ENCODE results near the gene WDFY2.
A peak's percentile ranks its signal among the peaks of the same experiment; 100 is the strongest.

Gene WDFY2

GRCh38 chr13:51739027-51739764, 154.9 kb downstream of the WDFY2 start:
- DNase-seq (ENCODE audit: low spot score) = no peak

GRCh38 chr13:51740698-51741097, 156.4 kb downstream of the WDFY2 start:
- no peak for DNase-seq (ENCODE audit: low spot score)

GRCh38 chr13:51742031-51742430, 157.8 kb downstream of the WDFY2 start:
- DNase-seq (ENCODE audit: low spot score) = no peak

- no peak for DNase-seq (ENCODE audit: low spot score)
Observed at GRCh38 chr13:51742611-51743010, 158.3 kb downstream of the WDFY2 start.

- DNase-seq (ENCODE audit: low spot score) = no peak
Observed at GRCh38 chr13:51745243-51745642, 161.0 kb downstream of the WDFY2 start.

GRCh38 chr13:51746802-51747201, 162.5 kb downstream of the WDFY2 start:
- no peak for DNase-seq (ENCODE audit: low spot score)

GRCh38 chr13:51747438-51748434, 163.5 kb downstream of the WDFY2 start:
- DNase-seq (ENCODE audit: low spot score) = no peak

- no peak for DNase-seq (ENCODE audit: low spot score)
Observed at GRCh38 chr13:51756651-51757050, 172.4 kb downstream of the WDFY2 start.

- no peak for DNase-seq (ENCODE audit: low spot score)
Observed at GRCh38 chr13:51758691-51759090, 174.4 kb downstream of the WDFY2 start.

GRCh38 chr13:51759240-51759639, 175.0 kb downstream of the WDFY2 start:
- DNase-seq (ENCODE audit: low spot score) = peak; percentile 63

- DNase-seq (ENCODE audit: low spot score) = no peak
Observed at GRCh38 chr13:51760592-51760991, 176.3 kb downstream of the WDFY2 start.

GRCh38 chr13:51761643-51762350, 177.5 kb downstream of the WDFY2 start:
- DNase-seq (ENCODE audit: low spot score) = no peak

GRCh38 chr13:51763486-51763885, 179.2 kb downstream of the WDFY2 start:
- DNase-seq (ENCODE audit: low spot score) = no peak

- peak; percentile 82 for DNase-seq (ENCODE audit: low spot score)
Observed at GRCh38 chr13:51764184-51765141, 180.2 kb downstream of the WDFY2 start.

GRCh38 chr13:51765142-51765515, 180.9 kb downstream of the WDFY2 start:
- no peak for DNase-seq (ENCODE audit: low spot score)

GRCh38 chr13:51767100-51767499, 182.8 kb downstream of the WDFY2 start:
- DNase-seq (ENCODE audit: low spot score) = no peak

GRCh38 chr13:51768378-51768921, 184.2 kb downstream of the WDFY2 start:
- no peak for DNase-seq (ENCODE audit: low spot score)

GRCh38 chr13:51768976-51769375, 184.7 kb downstream of the WDFY2 start:
- no peak for DNase-seq (ENCODE audit: low spot score)

- no peak for DNase-seq (ENCODE audit: low spot score)
Observed at GRCh38 chr13:51769455-51770127, 185.3 kb downstream of the WDFY2 start.

GRCh38 chr13:51770160-51770559, 185.9 kb downstream of the WDFY2 start:
- DNase-seq (ENCODE audit: low spot score) = no peak

Data from hepatic stellate cell (primary cell).